ENCODE results near the gene DUSP18.
A peak's percentile ranks its signal among the peaks of the same experiment; 100 is the strongest.
"Not testable (repeated sequence)": the region's sequence is repeated elsewhere in the genome, so short reads cannot be mapped to it uniquely, and the experiment has no call there.

DUSP18 gene

GRCh38 chr22:30676565-30676964, 8.9 kb upstream of the DUSP18 start:
- DNase-seq, result not testable (repeated sequence)

GRCh38 chr22:30675436-30675835, 7.8 kb upstream of the DUSP18 start:
- peak in 2 of 3 experiments; percentile 50 to 82 for DNase-seq

GRCh38 chr22:30674482-30674881, 6.8 kb upstream of the DUSP18 start:
- no peak for DNase-seq

GRCh38 chr22:30673136-30673535, 5.5 kb upstream of the DUSP18 start:
- DNase-seq, result no peak

- no peak for DNase-seq
These were observed 3.4 kb upstream of the DUSP18 start for GRCh38 chr22:30671071-30671470.

GRCh38 chr22:30668386-30668710, 673 bp upstream of the DUSP18 start:
- peak in 1 of 3 experiments; percentile 60 for DNase-seq

GRCh38 chr22:30667107-30667493, 575 bp downstream of the DUSP18 start:
- no peak for DNase-seq

- DNase-seq, result no peak
These were observed 1.9 kb downstream of the DUSP18 start for GRCh38 chr22:30665786-30666185.

GRCh38 chr22:30665266-30665665, 2.4 kb downstream of the DUSP18 start:
- no peak for DNase-seq

- DNase-seq, result no peak
These were observed 2.9 kb downstream of the DUSP18 start for GRCh38 chr22:30664798-30665197.

- DNase-seq, result peak; percentile 7 to 70 (median 59)
These were observed 5.6 kb downstream of the DUSP18 start for GRCh38 chr22:30662040-30662439.

GRCh38 chr22:30655532-30655931, 12.1 kb downstream of the DUSP18 start:
- DNase-seq, result peak in 1 of 3 experiments; percentile 2

GRCh38 chr22:30654361-30654760, 13.3 kb downstream of the DUSP18 start:
- no peak for DNase-seq

GRCh38 chr22:30652852-30653251, 14.8 kb downstream of the DUSP18 start:
- DNase-seq, result no peak

GRCh38 chr22:30650508-30651116, 17.1 kb downstream of the DUSP18 start:
- no peak for DNase-seq

GRCh38 chr22:30649430-30650007, 18.2 kb downstream of the DUSP18 start:
- no peak for DNase-seq

- DNase-seq, result no peak
These were observed 18.9 kb downstream of the DUSP18 start for GRCh38 chr22:30648825-30649224.

GRCh38 chr22:30647536-30647935, 20.1 kb downstream of the DUSP18 start:
- DNase-seq, result no peak

GRCh38 chr22:30646518-30647160, 21.0 kb downstream of the DUSP18 start:
- no peak for DNase-seq

GRCh38 chr22:30643055-30643875, 24.4 kb downstream of the DUSP18 start:
- DNase-seq, result no peak

GRCh38 chr22:30640839-30641430, 26.7 kb downstream of the DUSP18 start:
- DNase-seq, result no peak

GRCh38 chr22:30640361-30640760, 27.3 kb downstream of the DUSP18 start:
- DNase-seq, result no peak

GRCh38 chr22:30637701-30638114, 30.0 kb downstream of the DUSP18 start:
- DNase-seq, result no peak
